ENCODE measurements around the gene KLHDC9. TPM values are rescaled to one million over a fixed set of nuclear protein-coding genes. Genes with fewer than 3 reads are reported as not detected.
"Not testable (repeated sequence)": the region's sequence is repeated elsewhere in the genome, so short reads cannot be mapped to it uniquely, and the experiment has no call there.

The KLHDC9 gene
- polyA plus RNA-seq, 2 of the 4 experiments (the other 2 are of a cell fraction): 1.2 to 3.6 TPM

DNA sequence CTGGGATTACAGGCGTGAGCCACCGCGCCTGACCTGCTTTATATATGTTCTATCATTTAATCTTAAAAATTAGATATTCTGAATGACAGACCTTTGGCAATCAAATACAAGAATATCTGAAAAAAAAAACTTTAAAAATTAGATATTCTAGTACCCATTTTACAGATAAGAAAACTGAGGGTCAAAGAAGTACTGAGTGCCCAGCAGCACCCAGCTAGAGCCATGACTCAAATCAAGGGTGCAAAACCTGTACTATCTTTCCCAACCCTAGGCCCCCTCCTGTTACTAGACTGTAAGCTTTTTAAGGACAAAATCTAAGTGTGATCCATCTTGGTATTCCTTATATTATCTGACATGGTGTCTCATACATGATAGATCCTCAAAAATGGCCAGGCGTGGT is 36.7 kb upstream of the KLHDC9 start:
- POLR2A ChIA-PET: no interaction called here
- Histone ChIP-seq H3K9me3 (no peaks in the 10 kb centered on the region), H3K4me1 (no peaks in the 10 kb centered on the region), H3K4me2 (no peak overlapping the region), H3K4me3 (no peak overlapping the region), H3K27ac (no peak overlapping the region)
- TF ChIP-seq, protein P1, sequence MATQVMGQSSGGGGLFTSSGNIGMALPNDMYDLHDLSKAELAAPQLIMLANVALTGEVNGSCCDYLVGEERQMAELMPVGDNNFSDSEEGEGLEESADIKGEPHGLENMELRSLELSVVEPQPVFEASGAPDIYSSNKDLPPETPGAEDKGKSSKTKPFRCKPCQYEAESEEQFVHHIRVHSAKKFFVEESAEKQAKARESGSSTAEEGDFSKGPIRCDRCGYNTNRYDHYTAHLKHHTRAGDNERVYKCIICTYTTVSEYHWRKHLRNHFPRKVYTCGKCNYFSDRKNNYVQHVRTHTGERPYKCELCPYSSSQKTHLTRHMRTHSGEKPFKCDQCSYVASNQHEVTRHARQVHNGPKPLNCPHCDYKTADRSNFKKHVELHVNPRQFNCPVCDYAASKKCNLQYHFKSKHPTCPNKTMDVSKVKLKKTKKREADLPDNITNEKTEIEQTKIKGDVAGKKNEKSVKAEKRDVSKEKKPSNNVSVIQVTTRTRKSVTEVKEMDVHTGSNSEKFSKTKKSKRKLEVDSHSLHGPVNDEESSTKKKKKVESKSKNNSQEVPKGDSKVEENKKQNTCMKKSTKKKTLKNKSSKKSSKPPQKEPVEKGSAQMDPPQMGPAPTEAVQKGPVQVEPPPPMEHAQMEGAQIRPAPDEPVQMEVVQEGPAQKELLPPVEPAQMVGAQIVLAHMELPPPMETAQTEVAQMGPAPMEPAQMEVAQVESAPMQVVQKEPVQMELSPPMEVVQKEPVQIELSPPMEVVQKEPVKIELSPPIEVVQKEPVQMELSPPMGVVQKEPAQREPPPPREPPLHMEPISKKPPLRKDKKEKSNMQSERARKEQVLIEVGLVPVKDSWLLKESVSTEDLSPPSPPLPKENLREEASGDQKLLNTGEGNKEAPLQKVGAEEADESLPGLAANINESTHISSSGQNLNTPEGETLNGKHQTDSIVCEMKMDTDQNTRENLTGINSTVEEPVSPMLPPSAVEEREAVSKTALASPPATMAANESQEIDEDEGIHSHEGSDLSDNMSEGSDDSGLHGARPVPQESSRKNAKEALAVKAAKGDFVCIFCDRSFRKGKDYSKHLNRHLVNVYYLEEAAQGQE (IDR thresholded peaks at IDR 0.05): no peak
- TF ChIP-seq KDM1A (IDR thresholded peaks at IDR 0.05; ENCODE audit: low read depth): no peak
- TF ChIP-seq MAFK (IDR thresholded peaks at IDR 0.05; ENCODE audit: partially characterized antibody): no peak
- TF ChIP-seq HDAC2 (IDR thresholded peaks at IDR 0.05): no peak
- TF ChIP-seq HOXB5 (CRISPR knock-in tag; IDR thresholded peaks at IDR 0.05): no peak
- no peak for TF ChIP-seq CHD4 (IDR thresholded peaks at IDR 0.05; ENCODE audit: borderline replicate concordance)
- TF ChIP-seq, protein P2, sequence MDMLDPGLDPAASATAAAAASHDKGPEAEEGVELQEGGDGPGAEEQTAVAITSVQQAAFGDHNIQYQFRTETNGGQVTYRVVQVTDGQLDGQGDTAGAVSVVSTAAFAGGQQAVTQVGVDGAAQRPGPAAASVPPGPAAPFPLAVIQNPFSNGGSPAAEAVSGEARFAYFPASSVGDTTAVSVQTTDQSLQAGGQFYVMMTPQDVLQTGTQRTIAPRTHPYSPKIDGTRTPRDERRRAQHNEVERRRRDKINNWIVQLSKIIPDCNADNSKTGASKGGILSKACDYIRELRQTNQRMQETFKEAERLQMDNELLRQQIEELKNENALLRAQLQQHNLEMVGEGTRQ (IDR thresholded peaks at IDR 0.05): no peak
- no peak for TF ChIP-seq GATA3 (IDR thresholded peaks at IDR 0.05; ENCODE audit: borderline replicate concordance)
- no peak for TF ChIP-seq RARB (CRISPR knock-in tag; IDR thresholded peaks at IDR 0.05)
- TF ChIP-seq EP300 (IDR thresholded peaks at IDR 0.05): no peak
- no peak for TF ChIP-seq MYC (IDR thresholded peaks at IDR 0.05; ENCODE audit: borderline replicate concordance, low read length)
- TF ChIP-seq NR3C1 (IDR thresholded peaks at IDR 0.05): no peak
- no peak for TF ChIP-seq PHF8 (IDR thresholded peaks at IDR 0.05; ENCODE audit: borderline replicate concordance, low read depth)
- CTCF ChIA-PET: interaction anchor here (0.6 to 4.8 kb wide), 7 partner anchors 10 to 125 kb away, joined by 3 to 35 read pairs (median 4); partner anchors contain the start of gene KLHDC9
- no peak for DNase-seq (ENCODE audit: low read depth in 1 of 2, low spot score in 1 of 2)
- no peak for FAIRE-seq
- no peak for ATAC-seq
- 87% methylated on average over 4 of the region's 4 CpGs for WGBS (ENCODE audit: missing lambda C conversion rate)

DNA sequence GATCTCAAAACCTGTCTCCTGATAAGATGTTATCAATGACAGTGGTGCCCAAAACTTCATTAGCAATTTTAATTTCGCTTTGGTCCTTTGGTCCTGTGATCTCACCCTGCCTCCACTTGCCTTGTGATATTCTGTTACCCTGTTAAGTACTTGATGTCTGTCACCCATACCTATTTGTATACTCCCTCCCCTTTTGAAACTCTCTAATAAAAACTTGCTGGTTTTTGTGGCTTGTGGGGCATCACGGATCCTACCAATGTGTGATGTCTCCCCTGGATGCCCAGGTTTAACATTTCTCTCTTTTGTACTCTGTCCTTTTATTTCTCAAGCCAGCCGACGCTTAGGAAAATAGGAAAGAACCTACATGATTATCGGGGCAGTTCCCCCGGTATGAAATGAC is 34.2 kb upstream of the KLHDC9 start:
- H3K4me3 ChIP-seq; H3K4me2 ChIP-seq; POLR2A ChIA-PET; DNase-seq (ENCODE audit: low read depth in 1 of 2, low spot score in 1 of 2); CTCF ChIA-PET; H3K4me1 ChIP-seq; ATAC-seq; H3K27ac ChIP-seq; FAIRE-seq; H3K9me3 ChIP-seq: not testable (repeated sequence)
- WGBS (ENCODE audit: missing lambda C conversion rate): 57% methylated on average over 6 of the region's 6 CpGs

DNA sequence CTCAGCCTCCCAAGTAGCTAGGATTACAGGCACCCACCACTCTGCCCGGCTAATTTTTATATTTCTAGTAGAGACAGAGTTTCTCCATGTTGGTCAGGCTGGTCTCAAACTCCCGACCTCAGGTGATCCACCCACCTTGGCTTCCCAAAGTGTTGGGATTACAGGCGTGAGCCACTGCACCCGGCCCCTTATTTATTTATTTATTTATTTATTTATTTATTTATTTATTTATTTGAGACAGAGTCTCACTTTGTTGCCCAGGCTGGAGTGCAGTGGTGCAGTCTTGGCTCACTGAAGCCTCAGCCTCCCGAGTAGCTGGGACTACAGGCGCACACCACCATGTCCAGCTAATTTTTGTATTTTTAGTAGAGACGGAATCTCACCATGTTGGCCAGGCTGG is 32.5 kb upstream of the KLHDC9 start:
- CTCF ChIA-PET: interaction anchor here (1.3 to 13.9 kb wide), 2 partner anchors 10 to 31 kb away, joined by 3 to 319 read pairs; partner anchors contain the start of gene KLHDC9
- H3K9me3 ChIP-seq; H3K27ac ChIP-seq; H3K4me2 ChIP-seq; H3K4me1 ChIP-seq; DNase-seq (ENCODE audit: low read depth in 1 of 2, low spot score in 1 of 2); FAIRE-seq; POLR2A ChIA-PET; H3K4me3 ChIP-seq; ATAC-seq: not testable (repeated sequence)
- peak; percentile 79 for TF ChIP-seq ZC3H11A (IDR thresholded peaks at IDR 0.05)
- 67% methylated on average over 7 of the region's 7 CpGs for WGBS (ENCODE audit: missing lambda C conversion rate)

DNA sequence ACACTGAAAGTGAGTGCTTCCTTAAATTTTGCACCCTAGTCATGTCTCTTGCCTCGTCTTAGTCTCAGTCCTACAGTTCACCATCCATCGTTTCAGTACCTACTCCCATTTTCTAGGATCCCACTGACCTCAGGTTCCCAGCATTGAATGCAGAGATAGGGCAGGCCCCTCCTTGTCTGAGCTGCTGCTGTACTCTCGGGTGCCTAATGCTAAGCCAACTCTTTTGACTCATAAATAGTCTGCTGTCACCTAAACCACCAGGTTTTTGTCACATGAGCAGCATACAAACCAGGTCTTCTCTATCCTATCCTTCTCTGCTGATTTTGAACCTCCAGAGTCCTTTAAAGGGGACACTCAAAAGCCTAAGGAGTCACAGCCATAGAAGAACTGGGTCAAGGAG is 31.5 kb upstream of the KLHDC9 start:
- ChIA-PET POLR2A (no interaction called here), CTCF (interaction anchor here (13.9 kb wide), 1 partner anchor 30 kb away, joined by 319 read pairs; the partner anchor contains the start of gene KLHDC9)
- no peak for DNase-seq (ENCODE audit: low read depth in 1 of 2, low spot score in 1 of 2)
- WGBS (ENCODE audit: missing lambda C conversion rate): 57% methylated on average over 3 of the region's 3 CpGs
- H3K4me3 ChIP-seq: no peak overlapping the region
- H3K27ac ChIP-seq: no peak overlapping the region
- H3K4me1 ChIP-seq: peaks cover 7% of the 10 kb centered on the region; the same call in 2 of the 3 replicates
- H3K9me3 ChIP-seq: no peaks in the 10 kb centered on the region
- TF ChIP-seq, protein P3, sequence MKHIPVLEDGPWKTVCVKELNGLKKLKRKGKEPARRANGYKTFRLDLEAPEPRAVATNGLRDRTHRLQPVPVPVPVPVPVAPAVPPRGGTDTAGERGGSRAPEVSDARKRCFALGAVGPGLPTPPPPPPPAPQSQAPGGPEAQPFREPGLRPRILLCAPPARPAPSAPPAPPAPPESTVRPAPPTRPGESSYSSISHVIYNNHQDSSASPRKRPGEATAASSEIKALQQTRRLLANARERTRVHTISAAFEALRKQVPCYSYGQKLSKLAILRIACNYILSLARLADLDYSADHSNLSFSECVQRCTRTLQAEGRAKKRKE (CRISPR knock-in tag; IDR thresholded peaks at IDR 0.05; ENCODE audit: low read depth): no peak
- TF ChIP-seq, protein P4, sequence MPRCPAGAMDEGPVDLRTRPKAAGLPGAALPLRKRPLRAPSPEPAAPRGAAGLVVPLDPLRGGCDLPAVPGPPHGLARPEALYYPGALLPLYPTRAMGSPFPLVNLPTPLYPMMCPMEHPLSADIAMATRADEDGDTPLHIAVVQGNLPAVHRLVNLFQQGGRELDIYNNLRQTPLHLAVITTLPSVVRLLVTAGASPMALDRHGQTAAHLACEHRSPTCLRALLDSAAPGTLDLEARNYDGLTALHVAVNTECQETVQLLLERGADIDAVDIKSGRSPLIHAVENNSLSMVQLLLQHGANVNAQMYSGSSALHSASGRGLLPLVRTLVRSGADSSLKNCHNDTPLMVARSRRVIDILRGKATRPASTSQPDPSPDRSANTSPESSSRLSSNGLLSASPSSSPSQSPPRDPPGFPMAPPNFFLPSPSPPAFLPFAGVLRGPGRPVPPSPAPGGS (IDR thresholded peaks at IDR 0.05): no peak
- TF ChIP-seq, protein P5, sequence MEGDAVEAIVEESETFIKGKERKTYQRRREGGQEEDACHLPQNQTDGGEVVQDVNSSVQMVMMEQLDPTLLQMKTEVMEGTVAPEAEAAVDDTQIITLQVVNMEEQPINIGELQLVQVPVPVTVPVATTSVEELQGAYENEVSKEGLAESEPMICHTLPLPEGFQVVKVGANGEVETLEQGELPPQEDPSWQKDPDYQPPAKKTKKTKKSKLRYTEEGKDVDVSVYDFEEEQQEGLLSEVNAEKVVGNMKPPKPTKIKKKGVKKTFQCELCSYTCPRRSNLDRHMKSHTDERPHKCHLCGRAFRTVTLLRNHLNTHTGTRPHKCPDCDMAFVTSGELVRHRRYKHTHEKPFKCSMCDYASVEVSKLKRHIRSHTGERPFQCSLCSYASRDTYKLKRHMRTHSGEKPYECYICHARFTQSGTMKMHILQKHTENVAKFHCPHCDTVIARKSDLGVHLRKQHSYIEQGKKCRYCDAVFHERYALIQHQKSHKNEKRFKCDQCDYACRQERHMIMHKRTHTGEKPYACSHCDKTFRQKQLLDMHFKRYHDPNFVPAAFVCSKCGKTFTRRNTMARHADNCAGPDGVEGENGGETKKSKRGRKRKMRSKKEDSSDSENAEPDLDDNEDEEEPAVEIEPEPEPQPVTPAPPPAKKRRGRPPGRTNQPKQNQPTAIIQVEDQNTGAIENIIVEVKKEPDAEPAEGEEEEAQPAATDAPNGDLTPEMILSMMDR (IDR thresholded peaks at IDR 0.05): no peak
- FAIRE-seq: no peak
- no peak overlapping the region for H3K4me2 ChIP-seq
- no peak for ATAC-seq

Measured in A549 (cell line).